Forelimb muscle (tissue), 1 donor: ENCODE measurements around the gene METRN. TPM values are rescaled to one million over a fixed set of nuclear protein-coding genes. Genes with fewer than 3 reads are reported as not detected.

Experiments used
- DNase-seq: peaks from one replicate; pipeline ENCODE4 v3.0.0-alpha.2; 2013; ENCODE audit warnings: low read depth
- polyA plus RNA-seq: library from polyadenylated mRNA; unstranded; fragments of 120-200 nt; gene quantifications from one replicate; pipeline ENCODE4 v1.2.1, GENCODE V29; 2013; ENCODE audit not compliant: insufficient read length

METRN gene
- 26.1 TPM for polyA plus RNA-seq

GRCh38 chr16:714558-715476 lies at the start of gene METRN:
TSS of gene METRN (plus strand) at chr16:715118. CDS start at chr16:715290, 172 bp downstream.
- no peak for DNase-seq

- DNase-seq, result no peak
Measured at GRCh38 chr16:666572-666971, 48.3 kb upstream of the METRN start.

GRCh38 chr16:667113-667779 lies 47.7 kb upstream of the METRN start:
- DNase-seq, result no peak

- DNase-seq, result peak; percentile 74
Measured at GRCh38 chr16:667780-668518, 47.0 kb upstream of the METRN start, which contains the start of gene RHOT2. TSS of gene RHOT2 (plus strand) at chr16:668132. CDS start at chr16:668200, 68 bp downstream.

GRCh38 chr16:668519-669171 lies 46.3 kb upstream of the METRN start:
- no peak for DNase-seq

- no peak for DNase-seq
Measured at GRCh38 chr16:669666-670065, 45.3 kb upstream of the METRN start.

- DNase-seq, result no peak
Measured at GRCh38 chr16:670485-671352, 44.2 kb upstream of the METRN start.

- no peak for DNase-seq
Measured at GRCh38 chr16:671353-672131, 43.4 kb upstream of the METRN start.

- no peak for DNase-seq
Measured at GRCh38 chr16:672371-672770, 42.5 kb upstream of the METRN start.

GRCh38 chr16:672851-673250 lies 42.1 kb upstream of the METRN start:
- no peak for DNase-seq

GRCh38 chr16:673399-673991 lies 41.4 kb upstream of the METRN start:
- no peak for DNase-seq

- DNase-seq, result no peak
Measured at GRCh38 chr16:674214-674881, 40.6 kb upstream of the METRN start.

- no peak for DNase-seq
Measured at GRCh38 chr16:674968-675883, 39.7 kb upstream of the METRN start, which contains the start of gene RHBDL1. TSS of gene RHBDL1 (plus strand) at chr16:675671. CDS start at chr16:675791, 120 bp downstream.

GRCh38 chr16:675884-676564 lies 38.9 kb upstream of the METRN start:
- no peak for DNase-seq

- DNase-seq, result no peak
Measured at GRCh38 chr16:676565-676902, 38.4 kb upstream of the METRN start.

- no peak for DNase-seq
Measured at GRCh38 chr16:676913-677312, 38.0 kb upstream of the METRN start.
